ENCODE measurements around the gene PTTG1IP.

DNA sequence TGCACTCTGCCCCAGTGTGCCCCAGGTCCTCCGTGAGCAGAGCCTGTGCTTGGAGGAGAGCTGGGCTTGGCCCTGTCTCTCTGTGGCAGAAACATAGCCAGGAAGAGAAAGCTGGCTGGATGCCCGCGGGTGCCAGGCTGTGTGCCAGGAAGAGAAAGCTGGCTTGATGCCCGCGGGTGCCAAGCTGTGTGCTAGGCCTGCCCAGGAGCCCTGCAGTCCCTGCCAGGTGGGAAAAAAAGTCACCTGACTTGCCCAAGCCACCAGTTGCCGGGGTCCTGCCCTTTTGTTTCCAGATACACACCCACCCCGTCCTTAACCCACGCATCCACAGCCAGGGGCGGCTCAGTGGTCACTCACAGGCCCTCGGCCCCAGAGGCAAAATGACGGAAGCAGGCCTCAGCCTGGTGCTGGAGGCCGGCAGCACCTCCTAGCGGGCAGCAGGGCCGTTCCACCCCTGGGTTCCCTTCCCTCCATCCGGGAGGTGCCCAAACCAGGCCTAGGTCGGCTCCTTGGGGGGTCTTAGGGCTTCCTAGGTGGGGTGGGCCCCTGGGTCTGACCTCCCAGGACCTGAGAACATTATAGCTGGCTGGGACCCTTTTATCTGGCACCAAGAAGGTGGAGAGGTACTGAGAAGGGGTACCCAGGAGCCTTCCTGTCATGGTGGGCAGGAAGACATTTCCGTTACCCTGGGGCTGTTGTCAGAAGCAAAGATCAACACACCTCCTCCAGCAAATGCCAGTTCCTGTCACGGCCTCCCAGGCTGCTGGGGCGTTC is 38.1 kb upstream of the PTTG1IP start:
- TF ChIP-seq SPI1 (IDR thresholded peaks at IDR 0.05; ENCODE audit: low read depth, low read length) (no peak), TAF1 (IDR thresholded peaks at IDR 0.05; ENCODE audit: low read depth, low read length) (no peak), POLR2A (IDR thresholded peaks at IDR 0.05; ENCODE audit: low read depth, low read length) (no peak), POLR2AphosphoS5 (IDR thresholded peaks at IDR 0.05; ENCODE audit: low read depth, low read length) (no peak), POU2F2 (IDR thresholded peaks at IDR 0.05; ENCODE audit: low read depth, low read length) (no peak), PAX5 (IDR thresholded peaks at IDR 0.05; ENCODE audit: insufficient read depth, low read length, severe bottlenecking) (no peak)

All from GM12891 (cell line).